SK-N-SH (cell line): ENCODE measurements around the gene KRTAP5-9.

ENCODE experiments used
- GATA2 ChIP-seq: sonication (generic); formaldehyde crosslinking; IDR thresholded peaks from 2 replicates; pipeline ENCODE4 v1.5.0; 2020; ENCODE audit warnings: mild to moderate bottlenecking, missing genetic modification reagents
- MXI1 ChIP-seq: IDR thresholded peaks from 2 replicates; pipeline ENCODE4 v1.6.1; 2012; ENCODE audit warnings: mild to moderate bottlenecking, low read depth, low read length, improper control_type of control experiment
- PBX3 ChIP-seq: IDR thresholded peaks from 2 replicates; pipeline ENCODE4; 2012
- USF2 ChIP-seq: fragments of 150-350 bp; IDR thresholded peaks from 2 replicates; pipeline ENCODE4 v1.6.1; 2017; ENCODE audit warnings: antibody characterized with exemption, low read length, low read depth, borderline replicate concordance
- YY1 ChIP-seq: IDR thresholded peaks from 2 replicates; pipeline ENCODE4 v1.4.0; 2012; ENCODE audit warnings: low read depth, mild to moderate bottlenecking
- TF ChIP-seq, protein P1 (sequence below): fragments of 200-600 bp; sonication (generic); IDR thresholded peaks from 2 replicates; pipeline ENCODE4 v1.6.1; 2017; ENCODE audit warnings: antibody characterized with exemption, mild to moderate bottlenecking, moderate library complexity

- TF ChIP-seq, protein P1, sequence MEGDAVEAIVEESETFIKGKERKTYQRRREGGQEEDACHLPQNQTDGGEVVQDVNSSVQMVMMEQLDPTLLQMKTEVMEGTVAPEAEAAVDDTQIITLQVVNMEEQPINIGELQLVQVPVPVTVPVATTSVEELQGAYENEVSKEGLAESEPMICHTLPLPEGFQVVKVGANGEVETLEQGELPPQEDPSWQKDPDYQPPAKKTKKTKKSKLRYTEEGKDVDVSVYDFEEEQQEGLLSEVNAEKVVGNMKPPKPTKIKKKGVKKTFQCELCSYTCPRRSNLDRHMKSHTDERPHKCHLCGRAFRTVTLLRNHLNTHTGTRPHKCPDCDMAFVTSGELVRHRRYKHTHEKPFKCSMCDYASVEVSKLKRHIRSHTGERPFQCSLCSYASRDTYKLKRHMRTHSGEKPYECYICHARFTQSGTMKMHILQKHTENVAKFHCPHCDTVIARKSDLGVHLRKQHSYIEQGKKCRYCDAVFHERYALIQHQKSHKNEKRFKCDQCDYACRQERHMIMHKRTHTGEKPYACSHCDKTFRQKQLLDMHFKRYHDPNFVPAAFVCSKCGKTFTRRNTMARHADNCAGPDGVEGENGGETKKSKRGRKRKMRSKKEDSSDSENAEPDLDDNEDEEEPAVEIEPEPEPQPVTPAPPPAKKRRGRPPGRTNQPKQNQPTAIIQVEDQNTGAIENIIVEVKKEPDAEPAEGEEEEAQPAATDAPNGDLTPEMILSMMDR, result no peak
- TF ChIP-seq USF2, result no peak
- TF ChIP-seq MXI1, result no peak
- TF ChIP-seq PBX3, result no peak
- TF ChIP-seq YY1, result no peak
- TF ChIP-seq GATA2 (CRISPR knock-in tag), result no peak
Measured at GRCh38 chr11:71539017-71539416, 9.2 kb upstream of the KRTAP5-9 start.
